HFF-Myc (cell line): Measurements from ENCODE around the gene DDX4.

ENCODE experiments used
- DNase-seq: peaks from one replicate; pipeline ENCODE4 v3.0.0-alpha.2; 2011; ENCODE audit warnings: low read depth; ENCODE audit errors: extremely low read depth
- H3K4me3 ChIP-seq: replicated peaks from 2 replicates; pipeline ENCODE4 v1.5.1; 2011; ENCODE audit warnings: low read depth, mild to moderate bottlenecking, control low read depth, low read length
- TF ChIP-seq, protein P1 (sequence below): IDR thresholded peaks from 2 replicates; pipeline ENCODE4 v1.5.1; 2012; ENCODE audit warnings: mild to moderate bottlenecking, low read depth, low read length, control low read depth; ENCODE audit errors: missing control alignments

DDX4 gene

DNA sequence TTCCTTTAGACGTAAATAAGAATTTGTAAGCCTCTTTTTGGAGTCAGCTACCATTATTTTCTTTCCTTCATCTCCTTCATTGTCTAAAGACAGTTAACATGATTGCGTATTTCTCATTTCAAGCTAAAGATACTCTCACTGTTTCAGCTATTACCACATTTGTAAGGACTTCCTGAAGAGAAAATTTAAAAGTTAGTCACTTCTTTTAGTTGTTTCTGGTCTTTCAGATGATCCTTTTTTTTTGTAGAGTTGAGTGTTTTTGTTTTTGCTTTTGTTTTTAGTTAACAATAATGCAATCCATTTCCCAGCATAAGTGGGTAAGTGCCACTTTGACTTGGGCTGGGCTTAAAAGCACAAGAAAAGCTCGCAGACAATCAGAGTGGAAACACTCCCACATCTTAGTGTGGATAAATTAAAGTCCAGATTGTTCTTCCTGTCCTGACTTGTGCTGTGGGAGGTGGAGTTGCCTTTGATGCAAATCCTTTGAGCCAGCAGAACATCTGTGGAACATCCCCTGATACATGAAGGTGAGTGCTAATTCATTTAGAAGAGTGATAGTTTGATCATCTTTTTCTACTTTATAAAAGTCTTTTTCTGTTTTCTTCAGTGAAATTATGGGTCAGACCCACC lies 115.3 kb downstream of the DDX4 start:
- TF ChIP-seq, protein P1, sequence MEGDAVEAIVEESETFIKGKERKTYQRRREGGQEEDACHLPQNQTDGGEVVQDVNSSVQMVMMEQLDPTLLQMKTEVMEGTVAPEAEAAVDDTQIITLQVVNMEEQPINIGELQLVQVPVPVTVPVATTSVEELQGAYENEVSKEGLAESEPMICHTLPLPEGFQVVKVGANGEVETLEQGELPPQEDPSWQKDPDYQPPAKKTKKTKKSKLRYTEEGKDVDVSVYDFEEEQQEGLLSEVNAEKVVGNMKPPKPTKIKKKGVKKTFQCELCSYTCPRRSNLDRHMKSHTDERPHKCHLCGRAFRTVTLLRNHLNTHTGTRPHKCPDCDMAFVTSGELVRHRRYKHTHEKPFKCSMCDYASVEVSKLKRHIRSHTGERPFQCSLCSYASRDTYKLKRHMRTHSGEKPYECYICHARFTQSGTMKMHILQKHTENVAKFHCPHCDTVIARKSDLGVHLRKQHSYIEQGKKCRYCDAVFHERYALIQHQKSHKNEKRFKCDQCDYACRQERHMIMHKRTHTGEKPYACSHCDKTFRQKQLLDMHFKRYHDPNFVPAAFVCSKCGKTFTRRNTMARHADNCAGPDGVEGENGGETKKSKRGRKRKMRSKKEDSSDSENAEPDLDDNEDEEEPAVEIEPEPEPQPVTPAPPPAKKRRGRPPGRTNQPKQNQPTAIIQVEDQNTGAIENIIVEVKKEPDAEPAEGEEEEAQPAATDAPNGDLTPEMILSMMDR = no peak
- H3K4me3 ChIP-seq = peak overlapping the region; percentile 5
- DNase-seq = no peak

DNA sequence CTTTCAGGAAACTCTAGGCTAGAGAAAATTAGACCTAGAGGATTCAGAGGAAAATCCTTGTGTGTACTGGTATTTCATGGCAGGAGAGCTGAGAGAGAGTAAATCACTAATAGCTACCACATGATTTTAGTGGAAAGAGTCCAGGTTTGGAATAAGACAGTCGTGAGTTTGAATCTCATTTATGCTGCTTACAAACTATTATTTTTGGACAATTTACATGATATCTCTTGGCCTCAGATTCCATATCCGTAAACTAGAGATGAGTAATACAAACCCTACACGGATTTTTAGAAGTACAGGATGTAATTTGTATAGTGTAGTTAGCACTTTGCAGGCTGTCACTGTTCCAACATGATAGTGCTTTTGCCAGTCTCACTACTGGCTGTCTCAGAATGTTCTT lies 116.0 kb downstream of the DDX4 start:
- no peak overlapping the region; the same call in 1 of the 2 replicates for H3K4me3 ChIP-seq
- DNase-seq = peak; percentile 49
- TF ChIP-seq, protein P1 = no peak

DNA sequence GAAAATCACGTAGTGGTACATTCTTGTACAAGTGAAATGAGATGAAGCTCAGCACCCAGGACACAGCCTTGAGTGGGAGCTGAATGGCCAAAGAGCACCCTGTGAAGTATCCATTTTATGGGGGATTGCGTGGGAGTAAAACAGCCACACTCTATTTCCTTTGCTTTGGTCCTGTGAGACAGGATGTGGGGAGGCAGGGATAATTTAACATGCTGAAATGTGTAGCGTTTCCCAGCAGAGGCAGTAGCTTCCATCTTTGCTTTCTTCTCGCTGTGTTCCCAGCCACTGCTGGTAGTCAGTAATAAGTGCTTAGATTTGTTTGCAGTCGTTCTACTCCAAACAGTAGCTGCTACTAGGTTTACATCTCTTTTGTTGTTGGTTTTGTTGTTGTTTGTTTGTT lies 117.6 kb downstream of the DDX4 start:
- H3K4me3 ChIP-seq = no peak overlapping the region
- TF ChIP-seq, protein P1 = no peak
- DNase-seq = no peak

DNA sequence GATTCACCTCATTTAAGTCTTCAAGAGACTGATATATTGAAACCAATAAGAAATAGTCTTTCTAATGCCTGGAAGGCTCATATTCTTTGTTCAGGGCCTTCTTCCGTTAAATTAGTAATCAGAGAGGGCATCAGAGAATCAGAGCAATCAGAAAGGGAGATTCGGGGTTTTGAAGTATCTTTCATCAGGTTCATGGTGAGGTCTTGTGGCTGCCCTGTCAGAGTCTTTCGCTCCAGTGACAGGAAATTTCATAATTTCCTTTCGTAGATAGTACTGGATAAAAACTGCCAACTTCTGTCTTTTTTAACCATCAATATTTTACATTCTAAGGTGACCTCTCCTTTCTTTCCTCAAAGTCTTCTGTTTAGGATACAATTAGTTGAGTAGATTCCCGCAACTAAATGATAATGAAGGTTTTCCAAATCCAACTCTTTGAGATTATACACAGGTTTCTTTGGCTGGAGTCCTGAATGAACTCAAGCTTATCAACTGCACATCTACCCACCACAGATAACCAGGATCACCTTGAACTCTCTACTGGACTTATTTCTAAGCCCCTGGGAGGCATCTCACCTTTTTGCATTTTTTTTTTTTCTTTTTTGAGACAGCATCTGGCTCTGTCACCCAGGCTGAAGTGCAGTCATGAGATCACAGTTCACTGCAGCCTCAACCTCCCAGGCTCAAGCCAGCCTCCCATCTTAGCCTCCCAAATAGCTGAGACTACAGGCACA lies 118.8 kb downstream of the DDX4 start:
- no peak overlapping the region for H3K4me3 ChIP-seq
- TF ChIP-seq, protein P1 = no peak
- DNase-seq = no peak

DNA sequence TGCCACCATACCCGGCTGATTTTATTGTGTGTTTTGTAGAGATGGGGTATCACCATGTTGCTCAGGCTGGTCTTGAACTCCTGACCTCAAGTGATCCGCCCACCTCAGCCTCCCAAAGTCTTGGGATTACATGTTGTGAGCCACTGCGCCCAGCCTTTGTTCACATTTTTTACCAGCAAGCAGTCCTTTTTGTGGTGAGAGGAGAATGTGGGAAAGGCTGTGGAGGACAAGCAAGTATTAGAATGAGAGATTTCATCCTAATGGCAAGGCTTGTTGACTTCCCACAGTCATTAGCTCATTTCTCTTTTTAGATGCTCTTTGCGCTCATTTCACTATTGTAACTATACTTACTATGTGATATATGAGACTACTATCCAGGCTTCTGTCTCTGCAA lies 119.4 kb downstream of the DDX4 start:
- TF ChIP-seq, protein P1 = no peak
- DNase-seq = no peak
- no peak overlapping the region for H3K4me3 ChIP-seq

DNA sequence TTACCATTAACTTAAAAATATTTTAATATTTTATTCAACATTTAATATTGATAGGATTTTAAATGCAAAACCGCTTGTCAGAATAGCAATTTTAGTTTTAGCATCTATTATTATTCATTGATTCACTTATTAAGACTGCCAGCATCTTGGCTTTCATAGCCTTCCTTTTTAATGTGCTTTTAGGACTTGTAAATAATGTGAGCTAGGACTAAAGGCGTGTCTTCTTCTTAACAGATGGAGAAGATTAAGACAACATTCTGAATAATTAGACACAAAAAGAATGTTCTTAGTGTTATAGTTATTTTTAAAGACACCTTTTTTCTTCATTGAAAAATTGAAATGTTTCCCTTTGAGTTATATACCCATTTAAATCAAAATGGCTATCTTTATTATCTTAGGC lies 120.2 kb downstream of the DDX4 start:
- no peak overlapping the region for H3K4me3 ChIP-seq
- TF ChIP-seq, protein P1 = no peak
- DNase-seq = no peak
